Nephron (organoid): ENCODE results near the gene STN1.

ENCODE experiments used
- H3K27ac Mint-ChIP-seq, 3 experiments: 2 replicates each; pipeline ENCODE4 v1.8.0; 2020; ENCODE audit warnings: mixed read lengths in 3 of 3, mild to moderate bottlenecking in 2 of 3, moderate library complexity in 1 of 3
- H3K27me3 Mint-ChIP-seq: 2 replicates; pipeline ENCODE4 v1.8.0; 2021; ENCODE audit warnings: low read depth, mild to moderate bottlenecking, moderate library complexity, mixed read lengths
- H3K36me3 Mint-ChIP-seq: 2 replicates; pipeline ENCODE4 v1.8.0; 2020; ENCODE audit warnings: low read depth, mixed read lengths
- H3K4me1 Mint-ChIP-seq: 2 replicates; pipeline ENCODE4 v1.8.0; 2020; ENCODE audit warnings: mixed read lengths
- H3K4me3 Mint-ChIP-seq, 3 experiments: 2 replicates each; pipeline ENCODE4 v1.8.0; 2020; ENCODE audit warnings: mild to moderate bottlenecking in 3 of 3, mixed read lengths in 3 of 3, moderate library complexity in 2 of 3
- H3K9me3 Mint-ChIP-seq: 2 replicates; pipeline ENCODE4 v1.8.0; 2020; ENCODE audit warnings: mixed read lengths
- TF ChIP-seq, protein P1 (sequence below), 3 experiments: fragments of 200-600 bp; sonication (generic); IDR thresholded peaks; one replicate each; pipeline ENCODE4 v1.5.0; 2021; ENCODE audit warnings: antibody characterized with exemption in 3 of 3; ENCODE audit not compliant: unreplicated experiment in 3 of 3

The STN1 gene

GRCh38 chr10:103928784-103929183 is 10.8 kb upstream of the STN1 start:
- H3K27me3 Mint-ChIP-seq = no peaks in the 10 kb centered on the region
- no peaks in the 10 kb centered on the region for H3K9me3 Mint-ChIP-seq
- no peak overlapping the region for H3K4me3 Mint-ChIP-seq
- TF ChIP-seq, protein P1, sequence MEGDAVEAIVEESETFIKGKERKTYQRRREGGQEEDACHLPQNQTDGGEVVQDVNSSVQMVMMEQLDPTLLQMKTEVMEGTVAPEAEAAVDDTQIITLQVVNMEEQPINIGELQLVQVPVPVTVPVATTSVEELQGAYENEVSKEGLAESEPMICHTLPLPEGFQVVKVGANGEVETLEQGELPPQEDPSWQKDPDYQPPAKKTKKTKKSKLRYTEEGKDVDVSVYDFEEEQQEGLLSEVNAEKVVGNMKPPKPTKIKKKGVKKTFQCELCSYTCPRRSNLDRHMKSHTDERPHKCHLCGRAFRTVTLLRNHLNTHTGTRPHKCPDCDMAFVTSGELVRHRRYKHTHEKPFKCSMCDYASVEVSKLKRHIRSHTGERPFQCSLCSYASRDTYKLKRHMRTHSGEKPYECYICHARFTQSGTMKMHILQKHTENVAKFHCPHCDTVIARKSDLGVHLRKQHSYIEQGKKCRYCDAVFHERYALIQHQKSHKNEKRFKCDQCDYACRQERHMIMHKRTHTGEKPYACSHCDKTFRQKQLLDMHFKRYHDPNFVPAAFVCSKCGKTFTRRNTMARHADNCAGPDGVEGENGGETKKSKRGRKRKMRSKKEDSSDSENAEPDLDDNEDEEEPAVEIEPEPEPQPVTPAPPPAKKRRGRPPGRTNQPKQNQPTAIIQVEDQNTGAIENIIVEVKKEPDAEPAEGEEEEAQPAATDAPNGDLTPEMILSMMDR (IDR thresholded peaks at IDR 0.05; ENCODE audit: unreplicated experiment in 3 of 3) = no peak
- H3K27ac Mint-ChIP-seq = peak overlapping the region in 1 of 3 experiments; percentile 34
- H3K4me1 Mint-ChIP-seq = peaks cover 8% of the 10 kb centered on the region
- no peaks in the 10 kb centered on the region for H3K36me3 Mint-ChIP-seq

- H3K9me3 Mint-ChIP-seq = no peaks in the 10 kb centered on the region
- no peaks in the 10 kb centered on the region for H3K27me3 Mint-ChIP-seq
- H3K36me3 Mint-ChIP-seq = no peaks in the 10 kb centered on the region
- no peak overlapping the region for H3K27ac Mint-ChIP-seq
- H3K4me3 Mint-ChIP-seq = no peak overlapping the region
- TF ChIP-seq, protein P1 (IDR thresholded peaks at IDR 0.05; ENCODE audit: unreplicated experiment in 3 of 3) = no peak
- peaks cover 8% of the 10 kb centered on the region for H3K4me1 Mint-ChIP-seq
These were observed 8.8 kb upstream of the STN1 start for GRCh38 chr10:103926722-103927319.

DNA sequence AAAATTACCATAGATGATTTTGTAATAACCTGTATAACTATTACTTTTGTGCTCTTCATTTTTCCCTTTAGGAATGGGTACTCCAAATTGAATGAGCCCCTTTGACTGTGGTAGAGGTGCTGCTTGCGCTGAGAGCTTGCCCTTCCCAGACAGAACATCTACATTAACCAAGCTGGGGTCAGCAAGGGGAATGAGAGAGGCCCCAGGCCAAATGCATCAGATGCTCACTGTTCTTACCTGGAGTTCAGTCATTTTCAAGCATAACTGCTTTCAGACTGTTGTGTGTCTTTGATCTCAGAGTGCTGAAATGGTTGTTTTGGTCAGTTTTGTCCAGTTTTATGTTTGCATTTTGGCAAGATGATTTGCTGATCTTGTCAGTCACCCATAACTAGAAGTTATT is 7.6 kb upstream of the STN1 start:
- H3K27ac Mint-ChIP-seq = no peak overlapping the region
- H3K27me3 Mint-ChIP-seq = no peaks in the 10 kb centered on the region
- TF ChIP-seq, protein P1 (IDR thresholded peaks at IDR 0.05; ENCODE audit: unreplicated experiment in 3 of 3) = no peak
- no peaks in the 10 kb centered on the region for H3K36me3 Mint-ChIP-seq
- H3K4me1 Mint-ChIP-seq = peaks cover 8% of the 10 kb centered on the region
- no peaks in the 10 kb centered on the region for H3K9me3 Mint-ChIP-seq
- no peak overlapping the region for H3K4me3 Mint-ChIP-seq

DNA sequence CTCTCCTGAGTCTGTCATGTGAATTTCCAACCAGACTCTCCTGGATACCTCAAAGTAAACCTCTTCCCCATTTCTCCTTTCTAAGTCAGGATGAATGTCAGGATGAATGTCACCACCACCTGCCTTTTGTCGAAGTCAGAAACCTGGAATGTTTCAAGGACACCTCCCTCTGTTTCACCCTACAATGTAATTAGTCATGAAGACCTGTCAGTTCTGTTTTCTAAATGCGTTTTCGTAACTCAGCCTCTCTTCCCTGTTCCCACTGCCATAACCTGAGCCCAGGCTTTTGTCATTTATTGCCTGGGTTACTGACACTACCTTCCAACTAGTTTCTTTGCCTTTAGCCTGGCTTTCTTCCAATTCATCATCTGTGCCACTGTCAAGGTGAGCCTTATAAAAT is 5.5 kb upstream of the STN1 start:
- Mint-ChIP-seq H3K27ac (no peak overlapping the region), H3K36me3 (no peaks in the 10 kb centered on the region), H3K9me3 (no peaks in the 10 kb centered on the region), H3K27me3 (no peaks in the 10 kb centered on the region), H3K4me1 (peaks cover 5% of the 10 kb centered on the region), H3K4me3 (no peak overlapping the region)
- TF ChIP-seq, protein P1 (IDR thresholded peaks at IDR 0.05; ENCODE audit: unreplicated experiment in 3 of 3) = no peak

GRCh38 chr10:103922659-103923058 is 4.7 kb upstream of the STN1 start:
- Mint-ChIP-seq H3K36me3 (no peaks in the 10 kb centered on the region), H3K27ac (no peak overlapping the region), H3K4me1 (peaks cover 10% of the 10 kb centered on the region), H3K27me3 (no peaks in the 10 kb centered on the region), H3K4me3 (no peak overlapping the region), H3K9me3 (no peaks in the 10 kb centered on the region)
- TF ChIP-seq, protein P1 (IDR thresholded peaks at IDR 0.05; ENCODE audit: unreplicated experiment in 3 of 3) = no peak

DNA sequence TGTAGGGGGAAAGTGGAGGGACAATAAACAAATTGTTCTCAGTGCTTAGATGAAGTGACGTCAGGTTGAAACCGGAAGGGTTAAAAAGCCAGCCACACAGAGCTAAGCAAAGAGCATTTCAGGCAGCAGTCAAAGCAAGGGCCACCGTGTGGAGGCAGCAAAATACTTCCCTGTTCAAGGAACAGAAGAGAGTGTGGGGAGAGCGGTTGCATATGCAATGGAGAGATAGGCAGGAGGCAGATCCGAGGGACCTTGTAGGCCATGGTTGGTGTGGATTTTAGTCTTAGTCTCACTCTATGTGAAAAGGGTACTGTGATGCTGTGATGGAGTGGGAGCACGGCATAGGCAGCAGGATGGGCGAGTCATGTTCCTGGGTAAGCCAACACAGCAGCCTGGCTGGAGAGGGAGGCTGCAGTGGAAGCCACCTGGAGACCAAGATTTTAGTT is 3.8 kb upstream of the STN1 start:
- TF ChIP-seq, protein P1 (IDR thresholded peaks at IDR 0.05; ENCODE audit: unreplicated experiment in 3 of 3) = no peak
- peaks cover 15% of the 10 kb centered on the region for H3K4me1 Mint-ChIP-seq
- no peaks in the 10 kb centered on the region for H3K36me3 Mint-ChIP-seq
- no peaks in the 10 kb centered on the region for H3K9me3 Mint-ChIP-seq
- no peak overlapping the region for H3K27ac Mint-ChIP-seq
- H3K4me3 Mint-ChIP-seq = no peak overlapping the region
- no peaks in the 10 kb centered on the region for H3K27me3 Mint-ChIP-seq
